MCF 10A (cell line): ENCODE results near the gene CDK16. TPM values are rescaled to one million over a fixed set of nuclear protein-coding genes. Genes with fewer than 3 reads are reported as not detected.

Experiments
- BruUV-seq: library from RNA; stranded (reverse); fragments of 400-500 nt; replicated peaks from 2 replicates; lab custom pipeline; 2021; lab: Mats Ljungman, UMichigan
- CTCF ChIA-PET: fragments of 300-600 bp; sonication (Branson Sonifier 250); formaldehyde crosslinking; extraction: SDS; loops from one replicate; lab custom pipeline; 2021; ENCODE audit warnings: antibody characterized with exemption, inconsistent platforms; lab: Yijun Ruan, JAX
- POLR2A ChIA-PET: fragments of 300-600, 350-650 bp; sonication (Branson Sonifier 250); formaldehyde crosslinking; extraction: SDS; loops from one replicate; lab custom pipeline; 2020; ENCODE audit warnings: antibody characterized with exemption, inconsistent platforms; lab: Yijun Ruan, JAX
- DNase-seq: peaks from one replicate; pipeline ENCODE4 v3.0.0-alpha.2; 2018; ENCODE audit not compliant: unreplicated experiment
- H3K27ac Mint-ChIP-seq: one replicate; pipeline ENCODE4 v1.8.0; 2022; ENCODE audit warnings: mild to moderate bottlenecking, low read depth, mixed read lengths; ENCODE audit not compliant: unreplicated experiment
- H3K27me3 Mint-ChIP-seq: one replicate; pipeline ENCODE4 v1.8.0; 2022; ENCODE audit warnings: mixed read lengths; ENCODE audit not compliant: insufficient read depth, unreplicated experiment
- H3K36me3 Mint-ChIP-seq: one replicate; pipeline ENCODE4 v1.8.0; 2022; ENCODE audit warnings: mild to moderate bottlenecking, moderate library complexity, mixed read lengths; ENCODE audit not compliant: insufficient read depth, unreplicated experiment
- H3K4me1 Mint-ChIP-seq: one replicate; pipeline ENCODE4 v1.8.0; 2022; ENCODE audit warnings: mixed read lengths; ENCODE audit not compliant: insufficient read depth, unreplicated experiment
- H3K4me3 Mint-ChIP-seq: one replicate; pipeline ENCODE4 v1.8.0; 2022; ENCODE audit warnings: mild to moderate bottlenecking, moderate library complexity, mixed read lengths; ENCODE audit not compliant: unreplicated experiment
- H3K9me3 Mint-ChIP-seq: one replicate; pipeline ENCODE4 v1.8.0; 2022; ENCODE audit warnings: mixed read lengths; ENCODE audit not compliant: unreplicated experiment
- intact Hi-C: fragments of 100-400 bp; cut with micrococcal nuclease; formaldehyde crosslinking; loops from 2 replicates; pipeline ENCODE4 v1.14.1; 2022
- total RNA-seq: library from RNA; stranded (reverse); gene quantifications from 2 replicates; pipeline ENCODE4 v1.2.3, GENCODE V29; 2022
- TF ChIP-seq, protein P1 (sequence below): fragments of 200-600 bp; IDR thresholded peaks from one replicate; pipeline ENCODE4 v1.8.0; 2022; ENCODE audit warnings: antibody characterized with exemption, mild to moderate bottlenecking; ENCODE audit not compliant: unreplicated experiment

CDK16 gene
- total RNA-seq, 1 experiment from 2014 or later: 138 TPM

- H3K4me1 Mint-ChIP-seq: peaks cover 28% of the 10 kb centered on the region
- peaks cover 50% of the 10 kb centered on the region for H3K36me3 Mint-ChIP-seq
- DNase-seq: no peak
- POLR2A ChIA-PET: interaction anchor here (0.6 to 1.1 kb wide), 2 partner anchors 36 to 1231 kb away, joined by 4 to 6 read pairs; partner anchors contain the start of gene USP11
- CTCF ChIA-PET: interaction anchor here (1.0 kb wide), 1 partner anchor 187 kb away, joined by 3 read pairs; no protein-coding TSS in a partner anchor
- no peaks in the 10 kb centered on the region for H3K9me3 Mint-ChIP-seq
- BruUV-seq: no TSS peak
- no peaks in the 10 kb centered on the region for H3K27me3 Mint-ChIP-seq
- H3K4me3 Mint-ChIP-seq: no peak overlapping the region
- TF ChIP-seq, protein P1, sequence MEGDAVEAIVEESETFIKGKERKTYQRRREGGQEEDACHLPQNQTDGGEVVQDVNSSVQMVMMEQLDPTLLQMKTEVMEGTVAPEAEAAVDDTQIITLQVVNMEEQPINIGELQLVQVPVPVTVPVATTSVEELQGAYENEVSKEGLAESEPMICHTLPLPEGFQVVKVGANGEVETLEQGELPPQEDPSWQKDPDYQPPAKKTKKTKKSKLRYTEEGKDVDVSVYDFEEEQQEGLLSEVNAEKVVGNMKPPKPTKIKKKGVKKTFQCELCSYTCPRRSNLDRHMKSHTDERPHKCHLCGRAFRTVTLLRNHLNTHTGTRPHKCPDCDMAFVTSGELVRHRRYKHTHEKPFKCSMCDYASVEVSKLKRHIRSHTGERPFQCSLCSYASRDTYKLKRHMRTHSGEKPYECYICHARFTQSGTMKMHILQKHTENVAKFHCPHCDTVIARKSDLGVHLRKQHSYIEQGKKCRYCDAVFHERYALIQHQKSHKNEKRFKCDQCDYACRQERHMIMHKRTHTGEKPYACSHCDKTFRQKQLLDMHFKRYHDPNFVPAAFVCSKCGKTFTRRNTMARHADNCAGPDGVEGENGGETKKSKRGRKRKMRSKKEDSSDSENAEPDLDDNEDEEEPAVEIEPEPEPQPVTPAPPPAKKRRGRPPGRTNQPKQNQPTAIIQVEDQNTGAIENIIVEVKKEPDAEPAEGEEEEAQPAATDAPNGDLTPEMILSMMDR: no peak
- intact Hi-C loops: loop anchor here (10.0 kb wide), 1 partner anchor 827 kb away; no protein-coding TSS in a partner anchor
- no peak overlapping the region for H3K27ac Mint-ChIP-seq
Measured at GRCh38 chrX:47197526-47197925, 21.0 kb upstream of the CDK16 start.

GRCh38 chrX:47198026-47198686 lies 20.3 kb upstream of the CDK16 start:
- TF ChIP-seq, protein P1: no peak
- H3K36me3 Mint-ChIP-seq: peaks cover 56% of the 10 kb centered on the region

GRCh38 chrX:47198687-47199080 lies 19.8 kb upstream of the CDK16 start:
- intact Hi-C loops: loop anchor here (10.0 kb wide), 1 partner anchor 826 kb away; no protein-coding TSS in a partner anchor
- TF ChIP-seq, protein P1: no peak
- no TSS peak for BruUV-seq
- Mint-ChIP-seq H3K4me1 (peaks cover 28% of the 10 kb centered on the region), H3K36me3 (peaks cover 61% of the 10 kb centered on the region), H3K4me3 (no peak overlapping the region), H3K27me3 (no peaks in the 10 kb centered on the region), H3K9me3 (no peaks in the 10 kb centered on the region), H3K27ac (peak overlapping the region; percentile 35)
- no peak for DNase-seq
- ChIA-PET CTCF (interaction anchor here (0.8 kb wide), 1 partner anchor 318 kb away, joined by 4 read pairs; no protein-coding TSS in a partner anchor), POLR2A (interaction anchor here (0.9 kb wide), 1 partner anchor 19 kb away, joined by 4 read pairs; no protein-coding TSS in a partner anchor)

More at GRCh38 chrX:47198026-47198686, 20.3 kb upstream of the CDK16 start:
- ChIA-PET POLR2A (interaction anchor here (0.9 to 1.1 kb wide), 2 partner anchors 19 to 35 kb away, joined by 4 read pairs; partner anchors contain the start of gene USP11), CTCF (no interaction called here)
- Mint-ChIP-seq H3K9me3 (no peaks in the 10 kb centered on the region), H3K4me1 (peaks cover 28% of the 10 kb centered on the region), H3K27ac (peak overlapping the region; percentile 35), H3K27me3 (no peaks in the 10 kb centered on the region), H3K4me3 (no peak overlapping the region)
- no TSS peak for BruUV-seq
- intact Hi-C loops: loop anchor here (10.0 kb wide), 1 partner anchor 827 kb away; no protein-coding TSS in a partner anchor
- DNase-seq: no peak

GRCh38 chrX:47199286-47199685 lies 19.2 kb upstream of the CDK16 start:
- CTCF ChIA-PET: interaction anchor here (0.8 to 2.0 kb wide), 2 partner anchors 185 to 317 kb away, joined by 4 to 9 read pairs; no protein-coding TSS in a partner anchor
- Mint-ChIP-seq H3K27me3 (no peaks in the 10 kb centered on the region), H3K9me3 (no peaks in the 10 kb centered on the region), H3K4me1 (peaks cover 27% of the 10 kb centered on the region), H3K27ac (no peak overlapping the region), H3K36me3 (peaks cover 67% of the 10 kb centered on the region), H3K4me3 (no peak overlapping the region)
- no TSS peak for BruUV-seq
- intact Hi-C loops: loop anchor here (10.0 kb wide), 1 partner anchor 826 kb away; no protein-coding TSS in a partner anchor
- POLR2A ChIA-PET: no interaction called here
- TF ChIP-seq, protein P1: no peak
- no peak for DNase-seq
